ENCODE results near the gene FOXC1.

DNA sequence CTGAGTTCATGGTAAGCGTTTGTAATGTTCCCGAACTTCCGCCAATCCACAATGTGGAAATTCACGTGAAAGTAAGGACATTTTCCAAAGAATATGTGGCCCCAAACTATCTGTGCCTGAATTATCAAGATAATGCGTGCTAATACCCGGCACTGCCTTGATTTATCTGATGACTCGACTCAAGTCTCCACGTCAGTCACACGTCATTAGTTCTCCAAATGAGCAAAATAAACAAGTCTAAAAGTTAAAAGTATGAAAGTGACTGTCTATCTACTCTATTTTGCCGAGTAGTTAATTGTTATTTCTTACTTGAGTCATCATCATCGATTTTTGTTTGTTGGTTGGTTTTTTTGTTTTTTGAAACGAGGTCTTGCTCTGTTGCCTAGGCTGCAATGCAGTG lies 21.7 kb upstream of the FOXC1 start:
- no peak for TF ChIP-seq TAF1 (IDR thresholded peaks at IDR 0.05; ENCODE audit: low read depth)
- no peak for TF ChIP-seq EP300 (conservative IDR thresholded peaks at IDR 0.05; ENCODE audit: poor library complexity, severe bottlenecking)
- TF ChIP-seq, protein P1, sequence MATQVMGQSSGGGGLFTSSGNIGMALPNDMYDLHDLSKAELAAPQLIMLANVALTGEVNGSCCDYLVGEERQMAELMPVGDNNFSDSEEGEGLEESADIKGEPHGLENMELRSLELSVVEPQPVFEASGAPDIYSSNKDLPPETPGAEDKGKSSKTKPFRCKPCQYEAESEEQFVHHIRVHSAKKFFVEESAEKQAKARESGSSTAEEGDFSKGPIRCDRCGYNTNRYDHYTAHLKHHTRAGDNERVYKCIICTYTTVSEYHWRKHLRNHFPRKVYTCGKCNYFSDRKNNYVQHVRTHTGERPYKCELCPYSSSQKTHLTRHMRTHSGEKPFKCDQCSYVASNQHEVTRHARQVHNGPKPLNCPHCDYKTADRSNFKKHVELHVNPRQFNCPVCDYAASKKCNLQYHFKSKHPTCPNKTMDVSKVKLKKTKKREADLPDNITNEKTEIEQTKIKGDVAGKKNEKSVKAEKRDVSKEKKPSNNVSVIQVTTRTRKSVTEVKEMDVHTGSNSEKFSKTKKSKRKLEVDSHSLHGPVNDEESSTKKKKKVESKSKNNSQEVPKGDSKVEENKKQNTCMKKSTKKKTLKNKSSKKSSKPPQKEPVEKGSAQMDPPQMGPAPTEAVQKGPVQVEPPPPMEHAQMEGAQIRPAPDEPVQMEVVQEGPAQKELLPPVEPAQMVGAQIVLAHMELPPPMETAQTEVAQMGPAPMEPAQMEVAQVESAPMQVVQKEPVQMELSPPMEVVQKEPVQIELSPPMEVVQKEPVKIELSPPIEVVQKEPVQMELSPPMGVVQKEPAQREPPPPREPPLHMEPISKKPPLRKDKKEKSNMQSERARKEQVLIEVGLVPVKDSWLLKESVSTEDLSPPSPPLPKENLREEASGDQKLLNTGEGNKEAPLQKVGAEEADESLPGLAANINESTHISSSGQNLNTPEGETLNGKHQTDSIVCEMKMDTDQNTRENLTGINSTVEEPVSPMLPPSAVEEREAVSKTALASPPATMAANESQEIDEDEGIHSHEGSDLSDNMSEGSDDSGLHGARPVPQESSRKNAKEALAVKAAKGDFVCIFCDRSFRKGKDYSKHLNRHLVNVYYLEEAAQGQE (IDR thresholded peaks at IDR 0.05; ENCODE audit: borderline replicate concordance) = no peak
- TF ChIP-seq, protein P2, sequence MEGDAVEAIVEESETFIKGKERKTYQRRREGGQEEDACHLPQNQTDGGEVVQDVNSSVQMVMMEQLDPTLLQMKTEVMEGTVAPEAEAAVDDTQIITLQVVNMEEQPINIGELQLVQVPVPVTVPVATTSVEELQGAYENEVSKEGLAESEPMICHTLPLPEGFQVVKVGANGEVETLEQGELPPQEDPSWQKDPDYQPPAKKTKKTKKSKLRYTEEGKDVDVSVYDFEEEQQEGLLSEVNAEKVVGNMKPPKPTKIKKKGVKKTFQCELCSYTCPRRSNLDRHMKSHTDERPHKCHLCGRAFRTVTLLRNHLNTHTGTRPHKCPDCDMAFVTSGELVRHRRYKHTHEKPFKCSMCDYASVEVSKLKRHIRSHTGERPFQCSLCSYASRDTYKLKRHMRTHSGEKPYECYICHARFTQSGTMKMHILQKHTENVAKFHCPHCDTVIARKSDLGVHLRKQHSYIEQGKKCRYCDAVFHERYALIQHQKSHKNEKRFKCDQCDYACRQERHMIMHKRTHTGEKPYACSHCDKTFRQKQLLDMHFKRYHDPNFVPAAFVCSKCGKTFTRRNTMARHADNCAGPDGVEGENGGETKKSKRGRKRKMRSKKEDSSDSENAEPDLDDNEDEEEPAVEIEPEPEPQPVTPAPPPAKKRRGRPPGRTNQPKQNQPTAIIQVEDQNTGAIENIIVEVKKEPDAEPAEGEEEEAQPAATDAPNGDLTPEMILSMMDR (IDR thresholded peaks at IDR 0.05; ENCODE audit: poor library complexity, severe bottlenecking) = no peak
- TF ChIP-seq POLR2AphosphoS5 (IDR thresholded peaks at IDR 0.05) = no peak
- TF ChIP-seq EZH2 (IDR thresholded peaks at IDR 0.05; ENCODE audit: borderline replicate concordance, insufficient read depth, low read length, poor library complexity, severe bottlenecking) = no peak
- TF ChIP-seq SMC3 (conservative IDR thresholded peaks at IDR 0.05; ENCODE audit: poor library complexity) = no peak
- no peak for TF ChIP-seq RAD21 (conservative IDR thresholded peaks at IDR 0.05)

Measured in neural cell (in vitro differentiated cells).